ENCODE results near the gene FOXRED2.

The FOXRED2 gene

GRCh38 chr22:36512991-36513390 is 6.2 kb upstream of the FOXRED2 start:
- no peak for DNase-seq

- DNase-seq, result no peak
Measured at GRCh38 chr22:36512333-36512732, 5.5 kb upstream of the FOXRED2 start.

- peak; percentile 53 for DNase-seq
Measured at GRCh38 chr22:36510966-36511881, 4.4 kb upstream of the FOXRED2 start.

GRCh38 chr22:36510384-36510783 is 3.5 kb upstream of the FOXRED2 start:
- DNase-seq, result no peak

- DNase-seq, result no peak
Measured at GRCh38 chr22:36507518-36508010, 724 bp upstream of the FOXRED2 start.

- DNase-seq, result no peak
Measured at GRCh38 chr22:36505998-36506635, 723 bp downstream of the FOXRED2 start.

GRCh38 chr22:36497910-36498665 is 8.8 kb downstream of the FOXRED2 start:
- no peak for DNase-seq

GRCh38 chr22:36493690-36494110 is 13.1 kb downstream of the FOXRED2 start:
- DNase-seq, result no peak

GRCh38 chr22:36492109-36492508 is 14.7 kb downstream of the FOXRED2 start:
- DNase-seq, result no peak

GRCh38 chr22:36491155-36491554 is 15.7 kb downstream of the FOXRED2 start:
- no peak for DNase-seq

GRCh38 chr22:36486619-36487384 is 20.0 kb downstream of the FOXRED2 start:
- peak; percentile 78 for DNase-seq

GRCh38 chr22:36481393-36482168 is 25.3 kb downstream of the FOXRED2 start, which contains the start of gene TXN2:
Gene TXN2, minus strand, starts transcription at chr22:36481640. Its CDS starts 803 bp downstream, at chr22:36480837.
- DNase-seq, result peak; percentile 97

- no peak for DNase-seq
Measured at GRCh38 chr22:36480941-36481392, 25.9 kb downstream of the FOXRED2 start.

- DNase-seq, result no peak
Measured at GRCh38 chr22:36478966-36479365, 27.9 kb downstream of the FOXRED2 start.

GRCh38 chr22:36475341-36475740 is 31.5 kb downstream of the FOXRED2 start:
- no peak for DNase-seq

- no peak for DNase-seq
Measured at GRCh38 chr22:36472689-36473088, 34.2 kb downstream of the FOXRED2 start.

GRCh38 chr22:36471341-36471821 is 35.5 kb downstream of the FOXRED2 start:
- no peak for DNase-seq

GRCh38 chr22:36470994-36471331 is 35.9 kb downstream of the FOXRED2 start:
- DNase-seq, result no peak

- peak; percentile 86 for DNase-seq
Measured at GRCh38 chr22:36470162-36470993, 36.5 kb downstream of the FOXRED2 start.

GRCh38 chr22:36469094-36469710 is 37.6 kb downstream of the FOXRED2 start:
- DNase-seq, result no peak

Data from activated CD4-positive, alpha-beta T cell treated with anti-CD3 and anti-CD28 coated beads for 48 hours (primary cell).